ENCODE data around the gene GPR37L1.

DNA sequence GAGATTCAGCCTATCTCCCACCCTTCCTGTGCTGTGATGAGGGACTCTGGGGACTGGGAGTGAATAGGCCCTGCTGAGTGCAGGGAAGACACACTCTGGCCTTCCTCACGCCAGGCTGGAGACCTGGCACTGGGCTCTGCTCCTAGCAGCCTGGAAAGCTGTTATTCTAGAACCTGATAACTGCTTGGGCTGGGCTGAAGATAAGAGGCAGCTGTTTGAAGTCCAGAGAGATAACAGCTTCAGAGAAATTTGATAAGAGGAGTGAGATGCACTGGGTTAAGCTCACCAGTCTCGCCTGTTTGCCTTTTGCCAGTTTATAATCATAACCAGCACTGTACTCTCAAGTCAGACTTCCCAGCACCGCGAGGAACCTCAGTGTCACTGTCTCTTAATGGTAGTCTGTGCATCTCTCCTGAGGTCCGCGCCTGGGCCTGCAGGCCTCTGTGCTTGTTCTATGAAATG lies 46.6 kb upstream of the GPR37L1 start:
- TF ChIP-seq, protein P1, sequence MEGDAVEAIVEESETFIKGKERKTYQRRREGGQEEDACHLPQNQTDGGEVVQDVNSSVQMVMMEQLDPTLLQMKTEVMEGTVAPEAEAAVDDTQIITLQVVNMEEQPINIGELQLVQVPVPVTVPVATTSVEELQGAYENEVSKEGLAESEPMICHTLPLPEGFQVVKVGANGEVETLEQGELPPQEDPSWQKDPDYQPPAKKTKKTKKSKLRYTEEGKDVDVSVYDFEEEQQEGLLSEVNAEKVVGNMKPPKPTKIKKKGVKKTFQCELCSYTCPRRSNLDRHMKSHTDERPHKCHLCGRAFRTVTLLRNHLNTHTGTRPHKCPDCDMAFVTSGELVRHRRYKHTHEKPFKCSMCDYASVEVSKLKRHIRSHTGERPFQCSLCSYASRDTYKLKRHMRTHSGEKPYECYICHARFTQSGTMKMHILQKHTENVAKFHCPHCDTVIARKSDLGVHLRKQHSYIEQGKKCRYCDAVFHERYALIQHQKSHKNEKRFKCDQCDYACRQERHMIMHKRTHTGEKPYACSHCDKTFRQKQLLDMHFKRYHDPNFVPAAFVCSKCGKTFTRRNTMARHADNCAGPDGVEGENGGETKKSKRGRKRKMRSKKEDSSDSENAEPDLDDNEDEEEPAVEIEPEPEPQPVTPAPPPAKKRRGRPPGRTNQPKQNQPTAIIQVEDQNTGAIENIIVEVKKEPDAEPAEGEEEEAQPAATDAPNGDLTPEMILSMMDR (IDR thresholded peaks at IDR 0.05; ENCODE audit: insufficient read depth, low read length) = no peak
- TF ChIP-seq POLR2AphosphoS5 (IDR thresholded peaks at IDR 0.05; ENCODE audit: low read depth) = no peak
- TF ChIP-seq GABPA (IDR thresholded peaks at IDR 0.05; ENCODE audit: low read depth) = no peak
- TF ChIP-seq, protein P2, sequence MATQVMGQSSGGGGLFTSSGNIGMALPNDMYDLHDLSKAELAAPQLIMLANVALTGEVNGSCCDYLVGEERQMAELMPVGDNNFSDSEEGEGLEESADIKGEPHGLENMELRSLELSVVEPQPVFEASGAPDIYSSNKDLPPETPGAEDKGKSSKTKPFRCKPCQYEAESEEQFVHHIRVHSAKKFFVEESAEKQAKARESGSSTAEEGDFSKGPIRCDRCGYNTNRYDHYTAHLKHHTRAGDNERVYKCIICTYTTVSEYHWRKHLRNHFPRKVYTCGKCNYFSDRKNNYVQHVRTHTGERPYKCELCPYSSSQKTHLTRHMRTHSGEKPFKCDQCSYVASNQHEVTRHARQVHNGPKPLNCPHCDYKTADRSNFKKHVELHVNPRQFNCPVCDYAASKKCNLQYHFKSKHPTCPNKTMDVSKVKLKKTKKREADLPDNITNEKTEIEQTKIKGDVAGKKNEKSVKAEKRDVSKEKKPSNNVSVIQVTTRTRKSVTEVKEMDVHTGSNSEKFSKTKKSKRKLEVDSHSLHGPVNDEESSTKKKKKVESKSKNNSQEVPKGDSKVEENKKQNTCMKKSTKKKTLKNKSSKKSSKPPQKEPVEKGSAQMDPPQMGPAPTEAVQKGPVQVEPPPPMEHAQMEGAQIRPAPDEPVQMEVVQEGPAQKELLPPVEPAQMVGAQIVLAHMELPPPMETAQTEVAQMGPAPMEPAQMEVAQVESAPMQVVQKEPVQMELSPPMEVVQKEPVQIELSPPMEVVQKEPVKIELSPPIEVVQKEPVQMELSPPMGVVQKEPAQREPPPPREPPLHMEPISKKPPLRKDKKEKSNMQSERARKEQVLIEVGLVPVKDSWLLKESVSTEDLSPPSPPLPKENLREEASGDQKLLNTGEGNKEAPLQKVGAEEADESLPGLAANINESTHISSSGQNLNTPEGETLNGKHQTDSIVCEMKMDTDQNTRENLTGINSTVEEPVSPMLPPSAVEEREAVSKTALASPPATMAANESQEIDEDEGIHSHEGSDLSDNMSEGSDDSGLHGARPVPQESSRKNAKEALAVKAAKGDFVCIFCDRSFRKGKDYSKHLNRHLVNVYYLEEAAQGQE (IDR thresholded peaks at IDR 0.05; ENCODE audit: insufficient replicate concordance, low read depth) = no peak
